Nasal cavity respiratory epithelium epithelial cell of viscerocranial mucosa (primary cell): ENCODE results near the gene MPP3. TPM values are rescaled to one million over a fixed set of nuclear protein-coding genes. Genes with fewer than 3 reads are reported as not detected.

Experiments used
- total RNA-seq: library from RNA; depleted of rRNA; stranded (reverse); fragments of >200 nt; gene quantifications from 2 replicates; pipeline ENCODE4 v1.2.3, GENCODE V29; 2014

MPP3 gene
- total RNA-seq: 5.8 and 10.0 TPM in 2 replicates

GRCh38 chr17:43832976-43833829, at the start of gene MPP3:
MPP3 (minus strand) TSS chr17:43833146; CDS start chr17:43831906, 1,240 bp downstream.

DNA sequence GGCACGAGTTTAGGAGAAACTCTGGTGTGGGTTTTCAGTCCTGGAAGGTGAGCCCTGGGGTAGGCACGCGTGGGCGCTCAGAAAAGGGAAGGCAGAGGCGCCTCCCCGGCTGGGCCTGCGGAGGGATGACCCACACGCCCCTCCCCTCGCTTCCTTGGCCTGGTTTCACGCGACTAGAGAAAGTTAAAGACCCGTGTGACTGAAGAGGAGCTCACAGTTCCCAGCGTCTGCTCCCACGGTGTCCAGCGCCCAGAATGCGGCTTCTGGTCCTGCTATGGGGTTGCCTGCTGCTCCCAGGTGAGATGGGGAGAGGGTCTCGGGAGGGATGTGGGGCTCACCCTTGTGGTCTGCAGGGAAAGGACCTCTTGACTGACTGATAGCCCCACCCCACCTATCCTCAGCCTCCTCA, 14.0 kb upstream of the MPP3 start, which contains the start of gene CD300LG:
CD300LG (plus strand) TSS at position 214 of the 409 bp plus-strand sequence; CDS start at position 255, 41 bp downstream.

GRCh38 chr17:43780135-43780534, 52.8 kb downstream of the MPP3 start, which contains the start of gene CFAP97D1:
CFAP97D1 (plus strand) TSS chr17:43780435; CDS start chr17:43780463, 28 bp downstream.

GRCh38 chr17:43778337-43779144, 54.4 kb downstream of the MPP3 start, which contains the start of gene DUSP3:
DUSP3 (minus strand) TSS chr17:43778977; CDS start chr17:43778924, 53 bp downstream.

GRCh38 chr17:43758497-43759174, 74.3 kb downstream of the MPP3 start, which contains the start of gene SOST:
SOST (minus strand) TSS chr17:43758791; CDS start chr17:43758741, 50 bp downstream.

Other genes with a start within 250 kb of the MPP3 start
- gene MEOX1, start 171.2 kb downstream of the MPP3 start, total RNA-seq: 0.34 TPM in 1 of 2 replicates, not detected in the other
- gene SOST, start 74.4 kb downstream of the MPP3 start, total RNA-seq: not detected in 2 replicates
- 42.0 and 63.9 TPM in 2 replicates for gene DUSP3, start 54.2 kb downstream of the MPP3 start, total RNA-seq
- under 0.01 and 0.07 TPM in 2 replicates for gene CFAP97D1, start 52.7 kb downstream of the MPP3 start, total RNA-seq
- not detected in 2 replicates for gene CD300LG, start 14.0 kb upstream of the MPP3 start, total RNA-seq
- 0.28 TPM in 1 of 2 replicates, not detected in the other for gene MPP2, start 74.4 kb upstream of the MPP3 start, total RNA-seq
- gene PPY, start 109.3 kb upstream of the MPP3 start, total RNA-seq: not detected in 2 replicates
- 0.68 TPM in 1 of 2 replicates, not detected in the other for gene PYY, start 120.8 kb upstream of the MPP3 start, total RNA-seq
- gene NAGS, start 171.5 kb upstream of the MPP3 start, total RNA-seq: 11.8 and 19.5 TPM in 2 replicates
- 39.7 and 63.2 TPM in 2 replicates for gene TMEM101, start 181.8 kb upstream of the MPP3 start, total RNA-seq
- gene LSM12, start 233.5 kb upstream of the MPP3 start, total RNA-seq: 27.1 and 36.9 TPM in 2 replicates
- 6.8 and 11.0 TPM in 2 replicates for gene G6PC3, start 237.6 kb upstream of the MPP3 start, total RNA-seq